SIG-M5 treated with dmso at 0.1 percent for 504 hours (cell line): Measurements from ENCODE around the gene DNMT1.

ENCODE experiments used
- DNase-seq: peaks from one replicate; lab custom pipeline; 2025; ENCODE audit not compliant: unreplicated experiment; lab: John Stamatoyannopoulos, UW

DNMT1 gene

GRCh38 chr19:10115392-10116084 lies 79.2 kb downstream of the DNMT1 start:
- no peak for DNase-seq

DNA sequence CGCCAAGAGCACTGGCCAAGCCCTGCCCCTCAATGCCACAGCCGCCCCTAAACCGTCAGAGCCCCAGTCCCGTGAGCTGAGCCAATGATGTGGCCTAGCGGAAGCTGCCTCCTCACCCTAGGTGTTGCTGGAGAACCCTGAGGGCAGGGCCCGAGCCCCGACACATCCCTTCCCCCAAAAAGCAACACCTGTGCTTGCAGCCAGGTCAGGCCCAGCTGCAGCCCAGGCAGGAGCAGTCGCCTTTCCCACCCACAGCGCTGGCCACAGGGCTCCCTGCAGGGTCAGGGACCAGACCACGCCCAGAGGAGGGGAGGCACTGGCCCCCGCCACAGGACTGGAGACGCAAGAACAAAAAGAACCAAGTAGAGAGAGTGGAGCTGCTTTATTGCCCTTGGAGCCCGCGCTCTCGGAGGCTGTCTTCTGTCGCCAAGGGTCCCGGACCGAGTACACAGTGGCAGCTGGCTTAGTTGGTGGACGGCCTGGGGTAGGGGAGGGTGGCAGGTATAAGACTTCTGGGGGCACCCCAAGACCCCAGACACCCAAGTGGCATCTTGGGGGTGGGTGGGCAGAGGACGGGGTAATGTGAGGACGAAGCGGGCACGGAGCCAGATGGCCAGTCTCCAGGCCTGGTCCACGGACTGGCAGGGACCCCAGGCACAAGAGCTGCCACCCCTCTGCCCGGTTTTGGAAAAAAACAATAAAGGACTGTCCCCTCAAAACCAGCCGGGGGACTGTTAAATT lies 79.9 kb downstream of the DNMT1 start:
- DNase-seq, result no peak

GRCh38 chr19:10113964-10114650 lies 80.6 kb downstream of the DNMT1 start:
- DNase-seq, result no peak

DNA sequence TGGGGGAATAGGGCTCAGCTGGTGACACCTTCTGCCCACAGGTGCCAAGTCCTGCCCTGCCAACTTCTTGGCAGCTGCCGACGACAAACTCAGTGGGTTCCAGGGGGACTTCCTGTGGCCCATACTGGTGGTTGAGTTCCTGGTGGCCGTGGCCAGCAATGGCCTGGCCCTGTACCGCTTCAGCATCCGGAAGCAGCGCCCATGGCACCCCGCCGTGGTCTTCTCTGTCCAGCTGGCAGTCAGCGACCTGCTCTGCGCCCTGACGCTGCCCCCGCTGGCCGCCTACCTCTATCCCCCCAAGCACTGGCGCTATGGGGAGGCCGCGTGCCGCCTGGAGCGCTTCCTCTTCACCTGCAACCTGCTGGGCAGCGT lies 81.2 kb downstream of the DNMT1 start:
- no peak for DNase-seq

DNA sequence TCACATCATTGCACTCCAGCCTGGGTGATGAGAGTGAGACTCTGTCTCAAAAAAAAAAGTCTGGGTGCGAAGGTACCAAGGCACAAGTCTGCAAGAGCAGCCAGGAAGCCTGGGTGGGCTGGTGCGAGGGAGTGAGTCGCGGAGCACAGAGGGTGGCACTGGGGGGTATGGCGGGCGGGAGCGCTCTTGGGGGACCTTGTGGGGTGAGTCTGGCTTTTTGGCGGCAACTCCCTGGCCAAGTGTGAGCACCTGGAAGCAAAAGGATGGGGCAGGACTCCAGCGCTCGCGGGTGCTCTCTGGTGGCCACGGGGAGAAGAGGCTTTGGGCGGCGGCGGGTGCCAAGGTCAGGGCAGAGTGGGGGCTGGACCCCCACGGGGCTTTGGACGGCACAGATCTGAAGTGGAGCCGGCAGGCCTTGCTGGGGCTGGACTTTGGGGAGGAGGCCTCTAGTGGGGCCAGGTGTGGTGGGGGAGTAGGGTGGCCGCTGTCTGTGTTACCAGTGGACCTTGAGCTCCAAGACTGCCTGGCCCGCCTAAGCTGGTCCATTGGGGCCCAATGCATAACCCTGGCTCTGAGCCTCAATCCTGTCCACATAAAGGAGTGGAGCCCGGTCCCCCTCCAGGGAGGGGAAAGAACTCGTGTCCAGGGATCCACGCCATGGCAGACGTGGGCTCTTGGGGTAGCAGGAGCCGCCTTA lies 81.7 kb downstream of the DNMT1 start:
- DNase-seq, result peak; percentile 37

GRCh38 chr19:10112037-10112761 lies 82.6 kb downstream of the DNMT1 start:
- DNase-seq, result peak; percentile 61

DNA sequence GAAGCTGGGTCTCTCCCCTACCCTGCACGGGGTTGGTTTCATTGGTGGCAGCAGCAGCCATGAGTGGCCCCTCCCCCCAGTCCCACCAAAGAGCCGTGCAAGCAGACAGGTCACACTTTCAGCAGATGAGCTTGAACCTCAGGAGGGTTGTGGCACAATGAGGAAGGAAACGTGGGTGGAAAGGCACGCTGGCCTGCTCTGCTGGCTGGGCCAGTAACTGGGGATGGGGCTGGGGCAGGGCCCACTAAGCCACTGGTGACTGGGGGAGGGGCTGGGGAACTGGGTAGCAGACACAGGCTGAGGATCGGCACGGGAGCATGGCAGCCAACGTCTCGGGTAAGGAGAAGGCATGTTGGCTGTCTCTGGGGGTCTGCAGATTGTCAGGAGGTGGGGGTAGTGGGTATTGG lies 83.3 kb downstream of the DNMT1 start, which contains the start of gene P2RY11:
Gene P2RY11, plus strand, starts transcription at position 289 of the 407 bp plus-strand sequence. Its CDS starts 29 bp downstream, at position 318.
- no peak for DNase-seq

DNA sequence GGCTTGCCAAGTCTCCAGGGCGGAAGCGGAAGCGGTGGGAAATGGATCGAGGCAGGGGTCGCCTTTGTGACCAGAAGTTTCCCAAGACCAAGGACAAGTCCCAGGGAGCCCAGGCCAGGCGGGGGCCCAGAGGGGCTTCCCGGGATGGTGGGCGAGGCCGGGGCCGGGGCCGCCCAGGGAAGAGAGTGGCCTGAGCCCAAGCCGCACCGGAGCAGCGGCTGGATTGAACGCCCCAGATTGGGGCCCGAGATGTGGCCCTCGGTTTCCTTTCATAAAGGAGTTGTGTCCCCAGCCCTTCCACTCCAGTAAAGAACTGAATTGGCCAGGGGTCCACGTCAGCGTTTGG lies 83.8 kb downstream of the DNMT1 start:
- DNase-seq, result no peak

DNA sequence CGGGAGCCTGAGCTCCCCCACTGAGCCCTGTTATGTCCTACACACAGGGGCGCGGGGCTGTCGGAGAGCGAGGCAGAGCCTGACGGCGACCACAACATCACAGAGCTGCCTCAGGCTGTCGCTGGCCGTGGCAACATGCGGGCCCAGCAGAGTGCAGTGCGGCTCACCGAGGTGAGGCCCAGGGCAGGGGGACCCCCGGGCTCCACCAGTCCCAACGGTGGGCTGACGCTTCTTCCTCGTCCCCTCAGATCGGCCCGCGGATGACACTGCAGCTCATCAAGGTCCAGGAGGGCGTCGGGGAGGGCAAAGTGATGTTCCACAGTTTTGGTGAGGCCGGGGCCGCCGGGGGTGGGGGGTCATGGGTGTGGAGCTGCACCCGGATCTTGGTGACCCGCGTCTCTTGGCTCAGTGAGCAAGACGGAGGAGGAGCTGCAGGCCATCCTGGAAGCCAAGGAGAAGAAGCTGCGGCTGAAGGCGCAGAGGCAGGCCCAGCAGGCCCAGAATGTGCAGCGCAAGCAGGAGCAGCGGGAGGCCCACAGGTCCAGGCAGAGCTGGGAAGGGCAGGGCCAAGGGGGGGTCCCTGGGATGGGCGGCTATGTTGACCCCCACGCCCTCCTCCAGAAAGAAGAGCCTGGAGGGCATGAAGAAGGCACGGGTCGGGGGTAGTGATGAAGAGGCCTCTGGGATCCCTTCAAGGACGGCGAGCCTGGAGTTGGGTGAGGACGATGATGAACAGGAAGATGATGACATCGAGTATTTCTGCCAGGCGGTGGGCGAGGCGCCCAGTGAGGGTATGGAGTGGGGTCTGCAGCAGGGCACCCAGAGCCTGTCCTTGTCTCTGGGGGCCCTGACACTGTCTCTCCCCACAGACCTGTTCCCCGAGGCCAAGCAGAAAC lies 84.4 kb downstream of the DNMT1 start:
- no peak for DNase-seq

GRCh38 chr19:10109528-10109927 lies 85.2 kb downstream of the DNMT1 start:
- no peak for DNase-seq

GRCh38 chr19:10107817-10108367 lies 86.9 kb downstream of the DNMT1 start:
- DNase-seq, result no peak

DNA sequence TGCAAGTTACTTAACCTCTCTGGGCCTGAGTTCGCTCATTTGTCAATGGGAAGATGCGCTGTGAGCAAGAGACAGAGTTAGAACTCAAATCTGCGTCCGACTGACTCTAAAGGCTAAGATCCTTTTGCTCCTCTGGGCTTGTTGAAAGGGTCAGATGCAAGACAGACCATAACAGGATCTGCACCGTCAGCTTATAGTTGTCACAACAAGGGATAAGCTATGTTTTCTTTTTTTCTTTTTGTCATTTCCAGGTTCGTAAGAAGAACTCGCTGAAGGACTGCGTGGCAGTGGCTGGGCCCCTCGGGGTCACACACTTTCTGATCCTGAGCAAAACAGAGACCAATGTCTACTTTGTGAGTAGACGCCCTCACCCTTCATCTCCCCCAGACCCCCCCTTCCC lies 87.5 kb downstream of the DNMT1 start:
- DNase-seq, result no peak

- DNase-seq, result peak; percentile 98
Observed at GRCh38 chr19:10106100-10106936, 88.4 kb downstream of the DNMT1 start, which contains the start of gene PPAN. TSS of gene PPAN (plus strand) at chr19:10106362. CDS start at chr19:10106395, 33 bp downstream.

DNA sequence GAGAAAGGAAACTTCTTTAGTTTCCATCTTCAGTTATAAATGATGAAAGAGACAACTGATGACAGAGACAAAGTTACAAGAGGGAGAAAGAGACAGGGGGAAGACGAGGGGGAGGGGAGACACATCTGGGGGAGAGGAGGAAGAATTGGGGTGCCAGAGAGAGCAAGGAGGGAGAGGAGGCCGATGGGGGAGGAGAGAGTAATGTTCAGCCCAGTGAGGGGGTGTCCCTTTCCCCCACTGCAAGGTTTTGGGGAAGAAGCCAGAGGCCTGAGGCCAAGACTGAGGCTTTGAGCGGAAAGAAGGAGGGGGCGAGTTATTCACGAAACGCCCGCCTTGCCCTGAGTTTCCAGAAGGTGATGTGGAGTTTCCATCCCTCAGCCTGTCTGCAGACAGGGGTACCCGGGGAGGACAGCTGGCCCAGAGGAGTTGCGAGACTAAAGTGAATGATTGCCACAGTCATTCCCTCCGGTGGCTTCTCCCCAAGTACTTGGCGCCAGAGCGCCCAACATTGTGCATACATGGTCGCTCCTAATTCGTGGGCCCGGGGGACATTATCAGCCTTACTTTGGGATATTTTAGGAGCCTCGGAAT lies 89.1 kb downstream of the DNMT1 start:
- no peak for DNase-seq

- DNase-seq, result no peak
Observed at GRCh38 chr19:10104665-10105508, 89.9 kb downstream of the DNMT1 start.

DNA sequence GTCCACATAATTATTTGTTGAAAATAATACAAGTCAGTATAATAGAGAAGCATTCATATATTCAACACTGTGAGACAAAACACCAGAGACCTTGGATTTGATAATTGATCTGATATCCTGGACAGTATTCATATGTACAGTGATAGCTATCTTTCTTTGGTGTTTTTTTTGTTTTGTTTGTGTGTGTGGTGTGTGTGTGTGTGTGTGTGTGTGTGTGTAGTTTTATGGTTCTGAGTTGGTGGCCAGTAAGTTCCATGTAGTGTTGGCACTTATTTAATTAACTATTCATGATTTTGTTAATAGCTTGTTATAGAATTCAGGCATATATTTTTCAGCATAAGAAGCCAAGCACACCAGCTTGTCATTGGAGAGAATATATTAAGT lies 90.6 kb downstream of the DNMT1 start:
- no peak for DNase-seq

DNA sequence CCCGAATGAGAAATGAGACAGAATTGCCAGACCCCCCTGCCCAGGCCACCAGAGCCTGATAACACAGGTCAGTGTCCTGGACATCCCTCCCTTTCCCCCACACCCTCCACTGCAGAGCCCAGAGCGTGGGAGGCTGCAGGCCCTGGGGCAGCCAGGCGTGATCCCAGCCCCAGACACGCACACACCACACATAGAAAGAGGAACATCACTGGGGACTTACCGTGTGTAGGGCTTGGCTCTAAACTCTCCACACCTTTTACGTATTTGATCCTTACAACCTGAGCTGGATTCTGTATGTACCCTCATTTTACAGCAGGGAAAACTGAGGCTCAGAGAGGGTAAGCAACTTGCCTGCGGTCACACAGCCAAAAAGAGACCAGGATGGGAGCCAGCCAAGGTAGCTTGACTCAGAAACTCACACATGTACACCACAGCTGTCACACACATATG lies 91.9 kb downstream of the DNMT1 start:
- peak; percentile 30 for DNase-seq
